Keratinocyte (primary cell): Measurements from ENCODE around the gene IRX2.

Experiments used
- CTCF ChIP-seq, 3 experiments: IDR thresholded peaks in 1 of 3; conservative IDR thresholded peaks in 1 of 3; optimal IDR thresholded peaks in 1 of 3; 2 replicates in 2 of 3; 3 replicates in 1 of 3; pipeline versions ENCODE3 to v1.5.1; 2011; ENCODE audit warnings: low read length in 3 of 3, mild to moderate bottlenecking in 3 of 3, moderate library complexity in 2 of 3, control low read depth in 1 of 3, inconsistent platforms in 1 of 3; ENCODE audit not compliant: insufficient read depth in 2 of 3; ENCODE audit errors: extremely low read depth in 1 of 3
- EZH2 ChIP-seq: IDR thresholded peaks from one replicate; pipeline ENCODE4 v1.6.1; 2012; ENCODE audit warnings: inconsistent platforms, mild to moderate bottlenecking, low read length, moderate library complexity

DNA sequence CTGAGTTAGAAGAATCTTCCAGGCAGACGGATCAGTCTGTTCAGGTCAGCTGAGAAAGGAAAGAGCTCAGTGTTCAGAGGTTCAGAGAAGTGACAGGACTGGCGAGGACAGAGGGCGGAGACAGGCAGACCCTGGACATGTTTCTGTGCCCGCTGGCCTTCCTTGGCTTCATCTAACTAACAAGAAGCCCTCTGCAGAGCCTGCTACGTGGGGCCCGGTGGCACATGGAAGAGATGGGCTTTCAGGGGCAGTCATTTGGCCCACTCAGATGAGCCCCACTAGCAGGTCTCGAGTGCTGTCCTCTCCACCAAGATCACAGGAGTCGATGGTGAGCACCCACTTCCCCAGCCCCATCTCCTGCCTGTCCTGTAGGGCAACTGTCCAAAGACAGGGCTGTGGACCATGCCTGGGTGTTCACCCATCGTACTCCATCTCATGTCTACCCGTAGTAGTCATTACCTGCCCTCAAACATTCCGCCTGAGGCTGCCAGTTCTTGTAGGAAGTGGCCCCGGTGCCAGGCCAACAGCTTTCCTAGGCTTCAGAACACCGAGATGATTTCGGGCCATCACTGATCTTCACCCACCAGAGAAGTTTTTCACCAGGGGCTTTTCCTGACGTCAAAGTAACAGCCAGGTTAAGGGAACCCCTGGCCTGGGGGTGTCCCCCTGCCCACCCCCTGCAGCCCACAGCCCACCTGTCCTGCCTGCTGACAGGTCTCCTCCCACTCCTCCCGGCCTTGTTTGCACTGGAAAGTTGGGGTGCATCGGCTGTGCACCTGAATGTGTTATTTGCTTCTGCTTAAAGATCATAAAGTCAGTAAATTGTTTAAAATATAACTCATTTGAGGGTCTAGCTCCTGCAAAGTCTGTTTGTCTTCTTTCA, 14.0 kb downstream of the IRX2 start:
- TF ChIP-seq CTCF (optimal IDR thresholded peaks at IDR 0.05 in 1 of 3, IDR thresholded peaks at IDR 0.05 in 1 of 3, conservative IDR thresholded peaks at IDR 0.05 in 1 of 3; ENCODE audit: extremely low read depth in 1 of 3, insufficient read depth in 2 of 3, low read length in 3 of 3), result no peak
- TF ChIP-seq EZH2, result no peak
